Activated T-cell treated with anti-CD3 and anti-CD28 coated beads, Interleukin-2, amount 50 U/mL, for 4 hours (primary cell): ENCODE data around the gene VANGL1. TPM values are rescaled to one million over a fixed set of nuclear protein-coding genes. Genes with fewer than 3 reads are reported as not detected.
"Not testable (repeated sequence)": the region's sequence is repeated elsewhere in the genome, so short reads cannot be mapped to it uniquely, and the experiment has no call there.

Experiments used
- ATAC-seq, 2 donors: fragments of 200-7000 bp; cut with Tn5 transposase; one replicate each; pipeline ENCODE4 v1.10.0; 2021
- DNase-seq: peaks from one replicate; pipeline ENCODE4 v3.0.0-alpha.2; 2020
- H3K27me3 Mint-ChIP-seq: one replicate; pipeline ENCODE4 v1.8.0; 2021; ENCODE audit warnings: low read depth, mixed read lengths
- H3K36me3 Mint-ChIP-seq: one replicate; pipeline ENCODE4 v1.8.0; 2022; ENCODE audit warnings: mixed read lengths; ENCODE audit not compliant: insufficient read depth
- H3K4me1 Mint-ChIP-seq: one replicate; pipeline ENCODE4 v1.8.0; 2021; ENCODE audit warnings: low read depth, mixed read lengths
- H3K4me3 Mint-ChIP-seq: one replicate; pipeline ENCODE4 v1.8.0; 2021; ENCODE audit warnings: mild to moderate bottlenecking, moderate library complexity, mixed read lengths
- H3K9me3 Mint-ChIP-seq: one replicate; pipeline ENCODE4 v1.8.0; 2021; ENCODE audit warnings: mixed read lengths
- total RNA-seq, 3 donors: library from RNA; stranded (reverse); gene quantifications; one replicate each; pipeline ENCODE4 v1.2.1, GENCODE V29; 2021

Gene VANGL1
- total RNA-seq, 3 donors from 2014 or later, result 1.6 to 2.1 (median 1.8) TPM

DNA sequence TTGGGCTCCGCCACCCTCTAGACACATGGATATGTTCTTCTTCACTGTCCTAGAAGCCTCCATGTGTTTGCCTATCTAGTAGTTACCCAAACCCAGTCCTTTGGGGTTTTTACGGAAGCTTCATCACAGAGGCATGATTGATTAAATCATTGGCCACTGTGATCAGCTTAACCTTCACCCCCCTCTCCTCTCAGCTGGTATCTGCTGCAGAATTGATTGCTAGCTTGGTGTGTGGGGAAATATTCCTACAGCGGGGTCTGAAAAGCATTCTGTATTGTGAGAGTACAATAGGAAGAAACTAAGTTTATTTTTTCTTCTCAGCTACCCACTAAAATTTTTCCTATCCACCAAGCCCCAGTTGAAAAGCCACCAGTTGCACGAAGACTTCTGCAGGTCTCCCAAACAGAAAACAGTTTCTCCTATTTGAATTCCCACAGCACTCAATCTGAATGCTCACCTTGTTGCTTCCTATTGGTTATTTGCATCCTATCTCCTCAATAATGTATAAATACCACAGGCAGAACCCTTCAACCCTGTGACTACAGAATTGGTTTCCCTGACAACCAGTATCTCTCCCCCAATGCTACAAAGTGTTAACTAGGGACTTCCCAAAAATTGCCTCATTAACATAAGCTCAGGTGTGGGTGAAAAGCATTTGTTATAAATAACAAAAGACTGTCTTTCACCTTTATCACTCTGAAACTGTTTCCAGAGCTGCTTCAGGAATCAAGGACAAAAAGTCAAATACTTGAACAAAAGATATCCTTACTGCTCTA, 9.3 kb upstream of the VANGL1 start:
- DNase-seq, result no peak
- Mint-ChIP-seq H3K4me1 (no peaks in the 10 kb centered on the region), H3K4me3 (no peak overlapping the region), H3K9me3 (peaks cover 27% of the 10 kb centered on the region), H3K27me3 (peaks cover 7% of the 10 kb centered on the region), H3K36me3 (no peaks in the 10 kb centered on the region)
- no peak for ATAC-seq

DNA sequence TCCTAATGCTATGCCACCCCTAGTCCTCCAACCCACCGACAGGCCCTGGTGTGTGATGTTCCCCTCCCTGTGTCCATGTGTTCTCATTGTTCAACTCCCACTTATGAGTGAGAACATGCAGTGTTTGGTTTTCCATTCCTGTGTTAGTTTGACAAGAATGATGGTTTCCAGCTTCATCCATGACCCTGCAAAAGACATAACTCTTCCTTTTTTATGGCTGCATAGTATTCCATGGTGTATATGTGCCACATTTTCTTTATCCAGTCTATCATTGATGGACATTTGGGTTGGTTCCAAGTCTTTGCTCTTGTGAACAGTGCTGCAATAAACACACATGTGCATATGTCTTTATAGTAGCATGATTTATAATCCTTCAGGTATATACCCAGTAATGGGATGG, 8.2 kb upstream of the VANGL1 start:
- not testable (repeated sequence) for H3K4me3 Mint-ChIP-seq

DNA sequence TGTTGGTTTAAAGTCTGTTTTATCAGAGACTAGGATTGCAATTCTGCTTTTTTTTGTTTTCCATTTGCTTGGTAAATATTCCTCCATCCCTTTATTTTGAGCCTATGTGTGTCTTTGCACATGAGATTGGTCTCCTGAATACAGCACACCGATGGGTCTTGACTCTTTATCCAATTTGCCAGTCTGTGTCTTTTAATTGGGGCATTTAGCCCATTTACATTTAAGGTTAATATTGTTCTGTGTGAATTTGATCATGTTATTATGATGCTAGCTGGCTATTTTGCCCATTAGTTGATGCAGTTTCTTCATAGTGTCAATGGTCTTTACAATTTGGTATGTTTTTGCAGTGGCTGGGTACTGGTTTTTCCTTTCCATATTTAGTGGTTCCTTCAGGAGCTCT, 4.5 kb upstream of the VANGL1 start:
- DNase-seq, ATAC-seq: not testable (repeated sequence)
- peaks cover 14% of the 10 kb centered on the region for H3K27me3 Mint-ChIP-seq

More for the DNA sequence above, 8.2 kb upstream of the VANGL1 start:
- ATAC-seq, H3K27me3 Mint-ChIP-seq, DNase-seq, H3K36me3 Mint-ChIP-seq, H3K4me1 Mint-ChIP-seq: not testable (repeated sequence)
- H3K9me3 Mint-ChIP-seq, result peaks cover 29% of the 10 kb centered on the region

DNA sequence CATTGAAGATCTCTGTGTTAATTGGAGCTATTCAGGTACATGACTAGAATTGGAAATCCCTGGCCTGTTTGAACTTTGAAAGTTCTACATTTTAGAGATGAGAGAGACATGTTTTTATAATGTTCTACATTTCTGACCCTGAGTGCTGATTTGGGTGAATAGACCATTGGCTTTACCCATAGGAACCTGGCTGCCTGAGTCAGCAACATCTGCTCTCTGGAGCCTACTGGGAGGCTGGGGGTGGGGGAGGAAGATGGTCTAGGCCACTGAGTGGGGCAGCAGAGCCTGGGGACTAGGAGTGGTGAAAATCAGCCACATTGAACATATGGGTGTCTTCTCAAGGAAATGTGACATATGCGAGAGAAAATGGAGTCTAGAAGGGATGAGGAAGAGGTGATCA, 1.4 kb upstream of the VANGL1 start:
- peaks cover 27% of the 10 kb centered on the region for H3K9me3 Mint-ChIP-seq
- peaks cover 1% of the 10 kb centered on the region for H3K36me3 Mint-ChIP-seq
- H3K27me3 Mint-ChIP-seq, result peaks cover 24% of the 10 kb centered on the region
- peak overlapping the region; percentile 9 for H3K4me3 Mint-ChIP-seq
- DNase-seq (no peak), ATAC-seq (no peak)
- H3K4me1 Mint-ChIP-seq, result peaks cover 10% of the 10 kb centered on the region

More for the DNA sequence above, 4.5 kb upstream of the VANGL1 start:
- not testable (repeated sequence) for H3K4me3 Mint-ChIP-seq, H3K4me1 Mint-ChIP-seq, H3K36me3 Mint-ChIP-seq
- peaks cover 30% of the 10 kb centered on the region for H3K9me3 Mint-ChIP-seq

DNA sequence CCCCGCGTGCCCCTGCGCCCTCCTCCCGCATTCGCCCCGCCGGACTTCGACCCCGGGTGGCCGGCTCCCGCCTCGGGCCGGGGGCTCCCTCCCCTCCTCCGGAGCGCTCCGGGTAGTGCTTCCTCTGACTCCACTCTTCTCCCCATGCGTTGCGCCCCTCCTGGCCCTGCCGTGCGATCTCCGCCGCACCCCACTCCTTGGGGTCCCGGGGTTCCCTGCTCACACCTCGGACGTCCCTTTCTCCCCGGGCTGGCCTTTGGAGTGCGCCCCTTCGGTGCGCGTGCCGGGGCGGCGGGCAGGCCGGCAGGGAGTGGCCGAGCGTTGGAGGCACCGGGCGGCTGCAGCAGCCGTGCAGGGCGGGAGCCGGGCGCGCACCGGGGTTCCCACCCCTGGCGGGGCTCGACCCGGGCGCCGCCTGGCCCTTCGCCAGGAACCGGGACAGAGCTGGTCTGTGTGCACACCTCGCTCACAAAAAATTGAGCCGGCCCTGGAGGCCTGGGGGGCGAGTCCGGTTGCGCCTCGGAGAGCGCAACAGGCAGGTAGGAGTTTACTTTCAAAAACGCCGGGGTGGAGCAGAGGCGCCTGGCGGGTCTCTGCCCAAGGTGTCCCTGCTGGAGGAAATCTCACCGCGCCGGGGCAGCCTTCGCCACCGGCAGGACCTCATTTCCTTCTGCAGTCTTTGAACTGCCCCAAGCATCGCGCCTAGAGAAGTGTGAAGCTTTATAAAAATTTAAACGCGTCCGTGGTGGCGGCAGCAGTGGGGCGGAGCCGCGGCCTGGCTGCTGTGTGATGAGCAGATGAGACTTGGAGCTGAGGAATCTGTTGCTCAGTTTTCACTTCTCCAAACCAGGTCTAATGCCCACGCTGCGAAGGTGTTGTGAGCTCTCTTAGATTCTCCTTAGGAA, 650 bp downstream of the VANGL1 start:
- peaks cover 10% of the 10 kb centered on the region for H3K4me1 Mint-ChIP-seq
- peaks cover 24% of the 10 kb centered on the region for H3K27me3 Mint-ChIP-seq
- H3K9me3 Mint-ChIP-seq, result peaks cover 10% of the 10 kb centered on the region
- peak overlapping the region; percentile 73 for H3K4me3 Mint-ChIP-seq
- no peak for DNase-seq
- H3K36me3 Mint-ChIP-seq, result peaks cover 1% of the 10 kb centered on the region
- ATAC-seq, result peak; percentile 44 to 64

DNA sequence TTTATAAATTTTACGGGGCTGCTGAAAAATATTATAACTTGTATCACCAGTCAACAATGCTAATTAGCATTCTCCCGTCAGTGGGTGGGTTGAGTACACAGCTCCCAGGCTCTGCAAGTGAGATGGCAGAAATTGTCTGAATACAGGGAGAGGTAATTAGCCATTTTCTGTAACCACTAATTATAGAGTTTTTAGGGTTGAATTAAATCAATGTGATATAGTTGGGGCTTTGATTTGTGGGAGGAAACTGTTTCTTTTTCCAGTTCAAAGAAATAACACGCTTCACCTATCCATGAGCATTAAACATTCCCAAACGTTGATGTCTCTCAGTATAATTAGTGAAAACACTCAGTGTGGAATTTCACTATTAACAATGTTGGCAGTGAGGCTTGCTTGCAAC, 1.5 kb downstream of the VANGL1 start:
- ATAC-seq (no peak), DNase-seq (no peak)
- Mint-ChIP-seq H3K36me3 (peaks cover 1% of the 10 kb centered on the region), H3K27me3 (peaks cover 24% of the 10 kb centered on the region), H3K9me3 (peaks cover 5% of the 10 kb centered on the region), H3K4me1 (peaks cover 10% of the 10 kb centered on the region), H3K4me3 (peak overlapping the region; percentile 73)

DNA sequence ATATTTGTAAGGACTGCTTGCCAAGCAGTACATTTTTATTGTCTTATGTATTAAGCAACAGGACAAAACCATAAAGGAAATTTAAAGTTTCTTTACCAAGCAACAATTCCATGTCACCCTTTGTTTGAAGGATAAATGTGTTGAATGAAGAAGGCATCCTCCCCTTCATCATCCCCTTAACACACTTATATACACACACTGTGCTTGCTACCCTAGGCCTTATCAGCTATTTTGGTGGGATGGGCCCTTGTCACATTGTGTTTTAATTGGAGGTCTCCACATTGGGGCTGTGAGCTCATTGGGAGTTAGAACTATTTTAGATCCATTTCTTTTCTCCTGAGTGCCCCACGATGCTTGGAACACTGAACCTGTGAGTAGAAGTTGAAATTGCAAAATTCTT, 1.9 kb downstream of the VANGL1 start:
- Mint-ChIP-seq H3K4me1 (peaks cover 10% of the 10 kb centered on the region), H3K9me3 (peaks cover under 1% of the 10 kb centered on the region), H3K27me3 (peaks cover 24% of the 10 kb centered on the region), H3K36me3 (peaks cover 1% of the 10 kb centered on the region), H3K4me3 (no peak overlapping the region)
- ATAC-seq (no peak), DNase-seq (no peak)

DNA sequence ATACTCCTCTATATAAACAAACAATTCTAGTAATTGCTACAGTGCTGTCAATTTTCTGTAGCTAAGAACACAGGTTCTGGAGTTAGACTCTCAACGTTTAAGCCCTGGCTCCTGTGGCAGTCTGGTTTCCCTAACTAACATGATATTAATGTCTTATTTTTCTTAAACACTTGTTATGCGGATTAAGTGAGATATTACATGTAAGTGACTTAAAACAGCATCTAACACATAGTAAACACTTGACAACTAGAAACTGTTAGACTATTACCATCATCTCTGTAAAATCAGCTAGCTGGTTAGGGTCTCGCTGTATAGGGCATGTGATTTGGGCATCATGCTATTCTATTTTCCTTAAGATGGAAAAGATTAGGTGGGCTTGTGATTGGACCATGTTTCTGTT, 2.3 kb downstream of the VANGL1 start:
- ATAC-seq (no peak), DNase-seq (no peak)
- H3K36me3 Mint-ChIP-seq, result peaks cover 1% of the 10 kb centered on the region
- H3K4me1 Mint-ChIP-seq, result peaks cover 10% of the 10 kb centered on the region
- no peaks in the 10 kb centered on the region for H3K9me3 Mint-ChIP-seq
- H3K4me3 Mint-ChIP-seq, result no peak overlapping the region
- H3K27me3 Mint-ChIP-seq, result peaks cover 24% of the 10 kb centered on the region

DNA sequence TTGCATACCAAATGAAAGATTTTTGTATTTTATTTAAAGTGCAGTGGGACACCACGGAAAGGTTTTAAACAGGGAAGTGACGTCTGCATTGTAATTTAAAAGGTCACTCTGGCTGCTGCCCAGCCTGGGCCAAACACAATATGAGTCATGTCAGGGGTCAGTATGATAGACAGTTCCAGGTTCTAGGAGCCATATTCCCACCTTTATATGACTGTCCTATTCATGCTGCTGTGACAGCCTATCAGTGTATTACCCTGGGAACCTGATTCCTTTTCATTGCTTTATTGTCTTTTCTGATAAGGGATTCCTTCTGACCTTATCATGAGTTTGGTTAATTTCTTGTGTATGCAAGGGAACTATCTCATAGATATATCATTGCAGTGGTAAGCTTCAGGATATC, 5.3 kb downstream of the VANGL1 start:
- DNase-seq, result no peak
- Mint-ChIP-seq H3K4me1 (peaks cover 9% of the 10 kb centered on the region), H3K27me3 (peaks cover 10% of the 10 kb centered on the region), H3K9me3 (no peaks in the 10 kb centered on the region), H3K4me3 (no peak overlapping the region), H3K36me3 (no peaks in the 10 kb centered on the region)
- no peak for ATAC-seq

DNA sequence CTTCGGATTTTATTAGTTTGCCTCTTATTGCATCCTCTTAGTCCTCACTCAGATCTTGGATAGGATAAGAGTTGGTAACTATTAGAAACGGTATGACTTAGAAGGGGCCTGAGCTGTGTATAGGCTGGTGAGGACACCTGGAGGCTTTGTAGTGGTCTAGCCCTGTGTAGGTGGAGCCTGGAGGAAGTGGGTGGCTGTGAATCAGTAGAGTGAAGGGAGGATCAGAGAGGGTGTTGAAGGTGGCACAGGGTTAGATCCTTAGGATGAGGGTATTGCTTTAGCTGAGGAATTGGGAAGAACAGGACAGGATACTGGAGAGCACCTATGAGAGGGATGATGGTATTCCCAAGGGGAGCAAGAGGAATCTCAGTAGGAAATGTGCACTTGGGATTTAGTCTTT, 5.7 kb downstream of the VANGL1 start:
- ATAC-seq (peak; percentile 60), DNase-seq (no peak)
- Mint-ChIP-seq H3K9me3 (no peaks in the 10 kb centered on the region), H3K4me3 (no peak overlapping the region), H3K27me3 (peaks cover 10% of the 10 kb centered on the region), H3K4me1 (peaks cover 9% of the 10 kb centered on the region), H3K36me3 (peaks cover 2% of the 10 kb centered on the region)

DNA sequence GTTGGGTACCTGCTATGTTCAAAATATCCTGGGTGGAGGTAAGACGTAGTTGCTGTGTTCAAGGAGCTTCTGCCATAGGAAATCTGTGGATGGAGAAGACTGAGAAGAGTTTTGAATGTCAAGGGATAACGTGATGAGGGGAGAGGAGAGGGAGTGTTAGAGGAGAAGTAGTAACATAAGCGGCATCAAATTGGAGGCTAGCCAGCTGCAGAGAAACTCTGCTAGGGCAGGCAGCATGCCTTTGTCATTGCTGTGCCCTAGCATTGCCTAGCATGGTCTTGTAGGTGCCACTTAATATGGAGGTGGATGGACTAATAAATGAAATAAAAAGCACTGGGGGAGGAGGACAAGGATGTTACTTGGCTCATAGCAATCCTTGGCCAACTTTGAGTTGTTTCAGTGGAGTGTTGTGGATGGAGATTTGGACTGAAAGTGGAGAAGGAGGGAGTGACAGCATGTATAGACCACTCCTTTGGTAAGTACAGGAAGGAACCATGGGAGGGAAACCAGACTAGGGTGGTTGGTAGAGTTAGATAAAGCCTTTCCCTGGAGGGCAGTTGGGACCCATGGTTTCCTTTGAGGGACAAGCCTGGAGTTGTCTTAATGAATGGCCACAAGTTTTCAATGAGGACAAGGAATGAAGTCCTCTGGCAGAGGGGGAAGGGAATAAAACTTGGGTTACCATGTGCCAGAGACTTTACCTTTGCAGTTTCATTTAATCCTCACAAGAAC, 6.3 kb downstream of the VANGL1 start:
- ATAC-seq, result no peak
- Mint-ChIP-seq H3K9me3 (no peaks in the 10 kb centered on the region), H3K4me1 (peaks cover 4% of the 10 kb centered on the region), H3K4me3 (no peak overlapping the region), H3K27me3 (peaks cover 6% of the 10 kb centered on the region), H3K36me3 (peaks cover 2% of the 10 kb centered on the region)
- DNase-seq, result no peak

DNA sequence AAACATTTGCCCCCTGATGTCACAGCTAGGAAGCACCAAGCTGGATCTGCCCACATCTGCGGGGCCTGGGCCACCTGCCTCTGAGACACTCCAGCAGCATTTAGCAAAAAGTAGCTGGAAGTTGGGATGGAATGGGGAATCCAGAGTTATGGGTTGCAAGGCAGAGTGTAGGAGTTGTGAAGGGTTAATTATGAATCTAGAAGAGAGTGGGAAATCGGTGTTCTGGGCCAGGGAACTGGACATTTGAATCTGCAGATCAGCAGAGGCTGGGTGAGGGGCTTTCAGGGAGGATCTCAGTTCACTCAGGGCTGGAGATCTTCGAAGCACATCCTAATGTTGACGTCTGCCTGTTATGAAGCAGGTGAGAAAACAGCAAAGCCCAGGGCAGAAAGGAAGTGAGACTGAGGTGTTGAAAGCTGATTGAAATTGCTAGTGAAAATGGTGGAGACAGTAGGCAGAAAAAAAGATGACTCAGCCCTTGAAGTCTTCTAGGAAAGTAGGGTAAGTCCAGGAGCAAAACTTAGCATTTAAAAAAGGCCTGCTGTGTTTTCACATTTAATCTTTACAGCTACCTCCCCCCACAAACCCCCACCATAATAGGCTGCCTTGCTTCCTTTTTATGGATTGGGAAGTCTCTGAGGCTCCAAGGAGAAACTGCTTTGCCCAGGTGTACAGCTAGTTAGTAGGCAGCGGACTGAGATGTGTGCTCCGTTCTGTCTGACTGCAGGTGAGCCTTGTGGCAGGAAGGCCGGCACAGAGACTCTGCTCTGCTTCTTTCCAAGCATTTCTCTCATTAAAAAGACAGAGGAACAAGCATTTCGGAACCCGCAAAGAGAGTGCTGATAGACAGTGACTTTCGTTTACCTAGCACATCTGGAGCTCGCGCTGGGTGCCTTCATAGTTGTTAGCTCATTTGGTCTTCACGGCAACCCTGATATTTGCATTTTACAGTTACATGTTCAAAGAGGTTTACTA, 7.2 kb downstream of the VANGL1 start:
- peak; percentile 87 to 92 for ATAC-seq
- Mint-ChIP-seq H3K9me3 (no peaks in the 10 kb centered on the region), H3K4me1 (peaks cover 3% of the 10 kb centered on the region)

DNA sequence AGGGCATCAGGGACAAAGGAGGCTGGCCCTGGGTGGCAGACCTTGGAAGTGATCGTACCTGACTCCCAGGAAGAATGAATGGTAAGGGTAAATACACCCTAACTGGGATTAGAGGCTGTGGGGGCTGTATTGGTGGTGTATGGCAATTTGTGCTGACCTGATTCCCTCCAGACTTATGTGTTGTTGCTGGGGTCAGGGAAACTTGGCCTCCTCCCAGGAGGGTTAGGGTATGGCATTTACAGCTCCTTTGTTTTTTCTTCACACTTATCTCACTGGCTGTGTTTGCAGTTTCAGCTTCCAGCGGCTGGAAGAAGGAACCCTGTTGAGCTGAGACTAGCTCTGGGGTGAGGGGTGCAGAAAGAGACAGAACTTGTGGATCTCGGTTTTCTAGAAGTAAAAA, 8.2 kb downstream of the VANGL1 start:
- Mint-ChIP-seq H3K36me3 (peaks cover 2% of the 10 kb centered on the region), H3K9me3 (no peaks in the 10 kb centered on the region), H3K4me1 (peaks cover 5% of the 10 kb centered on the region), H3K27me3 (peaks cover 2% of the 10 kb centered on the region), H3K4me3 (no peak overlapping the region)
- DNase-seq (no peak), ATAC-seq (no peak)

More for the DNA sequence above, 7.2 kb downstream of the VANGL1 start:
- H3K27me3 Mint-ChIP-seq, result peaks cover 2% of the 10 kb centered on the region
- H3K4me3 Mint-ChIP-seq, result no peak overlapping the region
- peaks cover 2% of the 10 kb centered on the region for H3K36me3 Mint-ChIP-seq
- DNase-seq, result no peak
